Lung microvascular endothelial cell (primary cell): ENCODE data around the gene SCG3. TPM values are rescaled to one million over a fixed set of nuclear protein-coding genes. Genes with fewer than 3 reads are reported as not detected.

Source experiments
- DNase-seq, 2 donors: peaks; one replicate each; pipeline versions ENCODE4 v3.0.0 to v3.0.0-alpha.2; 2010; ENCODE audit warnings: low read depth in 2 of 2
- total RNA-seq: library from RNA; depleted of rRNA; stranded (reverse); fragments of >200 nt; gene quantifications from 2 replicates; pipeline ENCODE4 v1.2.1, GENCODE V29; 2014

SCG3 gene
- total RNA-seq, 1 donor from 2014 or later, result under 0.01 TPM

- no peak for DNase-seq
Measured at GRCh38 chr15:51756482-51756881, 75.2 kb downstream of the SCG3 start.

- DNase-seq, result no peak
Measured at GRCh38 chr15:51757450-51757849, 76.1 kb downstream of the SCG3 start.

- DNase-seq, result peak in 1 of 2 donors; percentile 10
Measured at GRCh38 chr15:51758645-51759044, 77.3 kb downstream of the SCG3 start.

DNA sequence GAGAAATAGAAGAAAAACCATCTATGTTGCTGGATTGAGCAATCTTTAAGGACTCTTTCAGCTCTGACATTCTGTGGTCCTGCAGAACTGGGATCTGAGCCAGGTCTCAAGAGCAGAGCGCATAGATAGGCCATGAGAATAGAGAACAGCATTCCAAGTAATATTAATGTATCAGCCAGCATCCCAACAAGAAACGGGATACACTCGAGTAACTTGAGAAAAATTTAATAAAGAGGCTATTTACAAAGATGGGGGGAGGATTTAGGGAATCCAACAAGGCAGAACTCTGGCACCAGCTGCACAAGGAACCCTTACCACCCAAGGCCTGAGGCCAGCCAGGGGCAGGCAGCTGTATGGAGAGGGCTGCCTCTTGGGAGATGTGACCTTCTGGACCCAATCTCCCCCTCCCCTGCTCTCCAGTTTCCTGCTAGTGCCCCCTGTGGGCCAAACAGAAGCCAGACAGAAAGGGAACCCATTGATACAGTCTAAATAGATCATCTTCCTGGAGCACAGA, 78.3 kb downstream of the SCG3 start:
- peak in 1 of 2 donors; percentile 32 for DNase-seq

DNA sequence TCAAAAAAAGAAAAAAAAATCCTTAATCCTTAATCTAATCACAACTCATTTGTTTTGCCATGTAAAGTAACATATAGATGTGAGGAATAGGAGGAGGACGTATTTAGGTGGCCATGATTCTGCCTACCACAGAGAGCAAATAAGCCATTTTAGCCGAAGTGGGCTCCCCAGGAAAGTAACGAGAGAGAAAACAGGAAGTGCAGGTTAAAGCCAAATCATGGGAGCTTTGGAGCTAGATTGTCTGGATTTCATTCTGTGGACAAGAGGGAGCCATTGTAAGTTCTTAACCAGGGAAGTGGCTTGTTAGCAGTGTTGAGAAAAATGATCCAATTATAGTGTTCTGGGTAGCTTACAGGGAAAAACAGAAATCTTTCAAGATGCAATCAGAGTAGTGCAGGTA, 79.5 kb downstream of the SCG3 start:
- no peak for DNase-seq

DNA sequence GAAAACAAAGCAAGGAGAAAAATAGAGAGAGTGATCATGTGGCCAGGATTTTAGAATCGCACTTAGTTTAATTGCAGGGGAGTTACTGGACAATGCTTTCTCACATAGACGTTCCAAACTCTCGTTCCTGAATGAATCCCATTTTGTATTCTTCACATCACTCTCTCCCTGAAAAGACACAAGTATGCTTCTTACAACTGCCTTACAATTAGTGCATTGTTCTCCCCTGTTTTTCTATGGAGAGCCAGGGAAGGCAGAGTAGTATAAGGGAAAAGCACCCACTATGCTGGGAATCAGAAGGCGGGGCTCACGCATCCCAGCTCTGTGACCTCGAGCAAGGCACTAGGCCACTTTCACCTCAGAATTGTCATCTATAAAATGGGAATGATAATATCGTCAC, 84.4 kb downstream of the SCG3 start:
- DNase-seq, result peak in 1 of 2 donors; percentile 21

- no peak for DNase-seq
Measured at GRCh38 chr15:51766341-51766740, 85.0 kb downstream of the SCG3 start.

GRCh38 chr15:51768018-51768417, 86.7 kb downstream of the SCG3 start:
- DNase-seq, result peak; percentile 34 to 71

Other genes starting within 250 kb of the SCG3 start
- 4.6 and 6.5 TPM in 2 replicates for gene DMXL2, start 58.7 kb upstream of the SCG3 start, total RNA-seq
- 11.1 and 26.8 TPM in 2 replicates for gene LYSMD2, start 56.2 kb downstream of the SCG3 start, total RNA-seq
- 13.5 and 29.2 TPM in 2 replicates for gene TMOD2, start 70.1 kb downstream of the SCG3 start, total RNA-seq
- gene TMOD3, start 148.2 kb downstream of the SCG3 start, total RNA-seq, result 42.3 and 57.1 TPM in 2 replicates